ENCODE data around the gene TIMM22. TPM values are rescaled to one million over a fixed set of nuclear protein-coding genes. Genes with fewer than 3 reads are reported as not detected.
"Not testable (repeated sequence)": the region's sequence is repeated elsewhere in the genome, so short reads cannot be mapped to it uniquely, and the experiment has no call there.

TIMM22 gene
- 10 to 100 TPM; 20.9 to 24.0 (median 22.7) TPM for polyA plus RNA-seq (ENCODE audit: low read depth in 6 of 6)

DNA sequence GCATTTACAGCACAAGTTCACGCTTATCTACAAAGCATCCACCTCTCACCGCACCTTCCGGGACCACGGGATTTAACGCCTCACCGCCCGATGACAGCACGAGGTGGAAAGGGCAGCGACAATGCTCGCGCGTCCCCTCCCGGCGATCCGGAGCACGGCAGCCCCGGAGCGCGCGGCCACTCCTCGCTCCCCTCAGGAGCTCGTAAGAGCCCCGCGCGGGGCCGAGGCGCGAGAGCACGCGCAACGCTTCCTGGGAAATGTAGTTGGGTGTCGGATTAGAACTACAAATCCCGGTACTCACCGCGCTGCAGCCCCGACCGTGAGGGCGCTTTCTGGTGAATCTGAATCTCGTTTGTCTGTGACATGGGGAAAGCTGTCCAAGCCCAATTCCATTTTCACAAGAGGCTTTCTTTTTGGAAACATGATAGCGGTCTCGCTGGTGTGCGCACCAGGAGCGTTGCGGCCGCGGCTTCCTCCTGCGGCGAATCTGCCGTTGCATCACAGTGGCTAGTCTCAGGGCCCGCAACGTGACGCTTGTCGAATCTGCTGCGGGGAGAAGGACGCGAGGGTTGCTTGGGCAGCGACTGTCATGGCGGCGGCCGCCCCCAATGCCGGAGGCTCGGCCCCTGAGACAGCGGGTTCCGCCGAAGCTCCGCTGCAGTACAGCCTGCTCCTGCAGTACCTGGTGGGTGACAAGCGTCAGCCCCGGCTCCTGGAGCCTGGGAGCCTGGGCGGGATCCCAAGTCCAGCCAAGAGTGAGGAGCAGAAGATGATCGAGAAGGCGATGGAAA, at the start of gene TIMM22:
TIMM22 (plus strand) TSS at position 576 of the 791 bp plus-strand sequence; CDS start at position 590, 14 bp downstream.
- H3K4me1 Mint-ChIP-seq = peaks cover 13 to 25% (median 17%) of the 10 kb centered on the region in 3 donors
- H3K36me3 Mint-ChIP-seq = peaks cover 6 to 16% of the 10 kb centered on the region in 2 donors
- ATAC-seq (ENCODE audit: low read depth in 2 of 2) = peak; percentile 91 to 92
- peaks cover 10 to 26% (median 12%) of the 10 kb centered on the region in 7 donors for H3K9me3 Mint-ChIP-seq
- peak within 1 kb of the TSS; percentile 98 to 99 (median 98) for H3K4me3 Mint-ChIP-seq
- peak within 1 kb of the TSS; percentile 95 to 99 (median 98) for H3K27ac Mint-ChIP-seq
- DNase-seq = peak; percentile 94
- H3K27me3 Mint-ChIP-seq = no peaks in the 10 kb centered on the region

DNA sequence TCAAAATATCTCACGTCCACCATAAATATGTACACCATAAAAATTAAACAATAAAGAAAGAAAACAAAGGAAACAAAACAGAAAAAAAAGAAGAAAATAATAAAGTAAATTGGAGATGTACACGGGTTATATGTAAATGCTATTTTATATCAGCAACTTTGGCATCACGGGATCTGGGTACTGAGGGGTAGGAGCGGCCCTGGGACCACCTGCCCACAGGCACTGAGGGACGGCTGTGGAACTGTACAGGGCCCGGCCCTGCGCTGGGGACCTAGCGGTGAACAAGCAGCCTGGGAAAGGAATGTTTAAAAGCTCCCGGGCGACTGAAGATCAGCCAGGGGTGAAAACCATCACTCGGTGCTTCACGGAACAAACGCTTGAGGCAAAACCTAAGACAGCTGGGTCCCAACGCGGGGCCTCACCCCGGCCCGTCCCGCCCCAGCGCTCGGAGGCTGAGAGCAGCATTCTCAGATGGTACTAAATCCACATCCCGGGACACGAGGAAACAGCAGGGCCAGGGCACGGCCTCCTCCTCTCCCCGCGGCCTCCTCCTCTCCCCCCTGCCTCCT, 48.6 kb upstream of the TIMM22 start:
- Mint-ChIP-seq H3K4me1 (peaks cover 0 to 4% (median 3%) of the 10 kb centered on the region in 3 donors), H3K4me3 (no peak overlapping the region), H3K9me3 (peaks cover 0 to 4% (median 0%) of the 10 kb centered on the region in 7 donors), H3K27me3 (peaks cover 7 to 26% (median 8%) of the 10 kb centered on the region in 3 donors), H3K36me3 (no peaks in the 10 kb centered on the region), H3K27ac (no peak overlapping the region)
- DNase-seq = no peak
- no peak for ATAC-seq (ENCODE audit: low read depth in 2 of 2)

DNA sequence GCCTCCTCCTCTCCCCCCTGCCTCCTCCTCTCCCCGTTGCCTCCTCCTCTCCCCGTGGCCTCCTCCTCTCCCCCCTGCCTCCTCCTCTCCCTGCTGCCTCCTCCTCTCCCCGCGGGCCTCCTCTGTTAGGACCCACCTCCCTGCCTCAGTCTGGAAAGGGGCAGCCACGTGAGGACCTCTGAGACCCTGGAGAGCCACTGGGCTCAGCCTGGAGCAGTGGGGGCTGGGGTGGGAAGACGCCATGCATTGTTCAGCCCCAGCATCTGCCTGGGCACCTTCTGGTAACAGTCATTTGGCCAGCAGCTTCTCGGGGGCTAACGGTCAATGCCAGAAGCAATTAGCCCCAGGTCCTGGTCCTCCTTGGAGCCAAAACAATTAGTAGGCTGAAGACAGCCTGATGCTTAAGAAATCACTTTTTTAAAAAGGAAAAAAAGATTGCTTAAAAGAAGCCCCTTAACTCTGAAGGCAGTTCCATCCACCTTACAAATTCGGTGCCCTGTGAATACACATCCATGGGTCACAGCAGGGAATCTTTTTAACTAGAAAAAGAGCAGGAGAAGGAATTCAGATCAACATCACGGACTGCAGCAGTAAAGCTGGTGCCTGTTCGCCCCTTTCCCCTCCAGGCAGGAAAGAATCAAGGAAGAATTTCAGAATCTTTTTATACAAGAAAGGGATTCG, 47.2 kb upstream of the TIMM22 start:
- Mint-ChIP-seq H3K9me3 (peaks cover 0 to 4% (median 0%) of the 10 kb centered on the region in 7 donors), H3K27me3 (peaks cover 7 to 29% (median 16%) of the 10 kb centered on the region in 3 donors), H3K4me1 (peaks cover 0 to 4% (median 3%) of the 10 kb centered on the region in 3 donors), H3K36me3 (no peaks in the 10 kb centered on the region), H3K27ac (no peak overlapping the region), H3K4me3 (no peak overlapping the region)
- ATAC-seq (ENCODE audit: low read depth in 2 of 2) (no peak), DNase-seq (no peak)

DNA sequence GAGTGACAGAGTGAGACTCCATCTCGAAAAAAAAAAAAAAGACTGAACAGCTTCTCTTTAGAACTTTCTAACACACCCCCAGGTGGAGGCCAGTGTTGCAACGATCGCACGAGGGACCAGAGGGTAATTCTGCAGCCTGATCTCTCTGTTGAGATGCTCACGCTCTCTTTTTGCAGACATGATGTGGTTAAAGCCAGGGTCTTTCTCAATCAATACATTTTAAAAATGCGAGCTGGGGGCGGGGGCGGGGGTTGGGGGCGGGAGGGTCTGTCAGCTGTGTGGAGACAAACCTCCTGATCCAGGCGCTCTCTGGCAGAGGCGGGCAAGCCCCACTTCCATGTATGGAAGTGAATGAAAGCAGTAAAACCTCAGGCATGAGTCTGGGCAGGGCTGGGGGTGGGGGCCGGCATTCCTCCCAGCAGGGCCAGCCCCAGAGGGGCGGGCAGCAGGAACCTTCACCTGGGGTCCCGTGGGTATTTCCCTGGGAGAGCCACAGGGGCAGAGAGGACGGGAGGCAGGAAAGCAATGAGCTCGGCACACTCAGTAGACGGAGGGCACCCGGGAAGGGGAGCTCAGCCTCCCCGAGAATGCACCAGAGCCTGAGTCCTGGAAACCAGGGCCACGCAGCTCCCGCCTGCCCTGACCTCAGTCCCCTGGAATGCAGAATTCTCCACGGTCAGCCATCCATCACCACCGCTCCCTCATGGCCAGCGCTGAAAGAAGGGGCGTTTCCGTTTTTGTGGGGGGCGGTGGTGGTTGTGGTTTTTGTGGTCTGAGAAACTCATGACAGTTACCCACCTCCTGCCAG, 45.4 kb upstream of the TIMM22 start:
- no peak for DNase-seq
- ATAC-seq (ENCODE audit: low read depth in 2 of 2) = no peak
- Mint-ChIP-seq H3K36me3 (no peaks in the 10 kb centered on the region), H3K27me3 (peaks cover 8 to 37% (median 16%) of the 10 kb centered on the region in 3 donors), H3K9me3 (peaks cover 0 to 4% (median 0%) of the 10 kb centered on the region in 7 donors), H3K4me3 (no peak overlapping the region), H3K27ac (no peak overlapping the region), H3K4me1 (peaks cover 0 to 4% (median 3%) of the 10 kb centered on the region in 3 donors)

DNA sequence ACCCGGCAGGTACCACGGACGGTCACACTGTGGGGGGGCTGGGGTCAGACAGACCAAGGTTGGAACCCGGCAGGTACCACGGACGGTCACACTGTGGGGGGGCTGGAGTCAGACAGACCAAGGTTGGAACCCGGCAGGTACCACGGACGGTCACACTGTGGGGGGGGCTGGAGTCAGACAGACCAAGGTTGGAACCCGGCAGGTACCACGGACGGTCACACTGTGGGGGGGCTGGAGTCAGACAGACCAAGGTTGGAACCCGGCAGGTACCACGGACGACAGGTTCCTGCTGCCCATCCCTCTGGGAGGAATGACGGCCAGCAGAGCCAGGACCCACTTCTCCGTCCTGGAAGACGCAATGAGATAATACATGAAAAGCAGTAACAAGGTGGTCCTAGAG, 44.3 kb upstream of the TIMM22 start:
- peaks cover 8 to 37% (median 17%) of the 10 kb centered on the region in 3 donors for H3K27me3 Mint-ChIP-seq
- H3K27ac Mint-ChIP-seq; DNase-seq; H3K4me3 Mint-ChIP-seq; H3K9me3 Mint-ChIP-seq; H3K36me3 Mint-ChIP-seq; H3K4me1 Mint-ChIP-seq; ATAC-seq (ENCODE audit: low read depth in 2 of 2): not testable (repeated sequence)

GRCh38 chr17:953767-954166, 43.2 kb upstream of the TIMM22 start:
- peaks cover 0 to 4% (median 0%) of the 10 kb centered on the region in 7 donors for H3K9me3 Mint-ChIP-seq
- H3K4me3 Mint-ChIP-seq = no peak overlapping the region
- ATAC-seq (ENCODE audit: low read depth in 2 of 2) = no peak
- no peaks in the 10 kb centered on the region for H3K36me3 Mint-ChIP-seq
- DNase-seq = no peak
- peaks cover 0 to 3% (median 0%) of the 10 kb centered on the region in 3 donors for H3K4me1 Mint-ChIP-seq
- H3K27ac Mint-ChIP-seq = no peak overlapping the region
- H3K27me3 Mint-ChIP-seq = peaks cover 10 to 44% (median 24%) of the 10 kb centered on the region in 3 donors

DNA sequence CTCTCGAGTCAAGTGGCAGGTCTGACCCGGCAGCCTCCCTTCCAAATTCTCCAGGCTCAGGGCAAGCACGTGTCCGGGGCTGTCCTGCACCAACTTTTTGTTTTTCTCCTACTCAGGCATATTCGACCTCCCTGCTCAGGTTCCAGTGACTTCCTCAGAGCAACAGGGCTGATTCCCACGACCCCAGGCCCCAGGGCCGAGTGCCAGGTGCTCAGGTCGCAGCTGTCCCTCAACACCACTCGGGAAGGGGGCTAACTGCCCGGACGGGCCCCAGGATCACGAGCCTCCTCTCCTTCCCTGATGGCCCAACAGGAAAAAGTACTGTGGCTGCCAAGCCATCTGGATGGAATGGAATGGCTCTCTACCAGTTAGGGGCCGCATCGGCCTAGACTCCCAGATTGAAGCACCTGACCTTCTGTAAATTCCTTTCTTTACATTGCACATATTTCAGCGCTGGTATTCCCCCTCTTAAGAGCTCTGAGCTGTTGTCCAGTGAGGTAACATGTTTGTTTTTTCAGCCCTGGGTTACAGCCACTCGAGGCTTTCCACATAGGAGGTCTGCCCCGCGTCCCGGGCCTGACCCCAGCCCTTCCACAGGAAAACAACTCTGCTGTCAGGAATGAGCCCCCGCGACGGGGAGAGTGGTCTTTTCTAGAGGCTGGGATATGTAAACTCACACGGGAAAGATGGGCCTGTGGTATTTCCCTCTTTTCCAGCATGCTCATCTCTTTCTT, 42.3 kb upstream of the TIMM22 start:
- DNase-seq = no peak
- Mint-ChIP-seq H3K27ac (no peak overlapping the region), H3K27me3 (peaks cover 10 to 50% (median 24%) of the 10 kb centered on the region in 3 donors), H3K4me3 (no peak overlapping the region), H3K36me3 (no peaks in the 10 kb centered on the region), H3K9me3 (peaks cover 0 to 4% (median 0%) of the 10 kb centered on the region in 7 donors), H3K4me1 (peaks cover 0 to 3% (median 0%) of the 10 kb centered on the region in 3 donors)
- ATAC-seq (ENCODE audit: low read depth in 2 of 2) = no peak

GRCh38 chr17:956905-957304, 40.0 kb upstream of the TIMM22 start:
- peaks cover 0 to 2% (median 0%) of the 10 kb centered on the region in 7 donors for H3K9me3 Mint-ChIP-seq
- no peaks in the 10 kb centered on the region for H3K4me1 Mint-ChIP-seq
- H3K4me3 Mint-ChIP-seq = no peak overlapping the region
- ATAC-seq (ENCODE audit: low read depth in 2 of 2) = no peak
- peaks cover 19 to 40% (median 24%) of the 10 kb centered on the region in 3 donors for H3K27me3 Mint-ChIP-seq
- DNase-seq = no peak
- no peaks in the 10 kb centered on the region for H3K36me3 Mint-ChIP-seq
- no peak overlapping the region for H3K27ac Mint-ChIP-seq

GRCh38 chr17:957856-958421, 39.0 kb upstream of the TIMM22 start:
- Mint-ChIP-seq H3K4me3 (peak overlapping the region in 1 of 8 donors; percentile 47), H3K27ac (peak overlapping the region in 3 of 6 donors; percentile 32 to 69 (median 57)), H3K9me3 (peaks cover 0 to 2% (median 0%) of the 10 kb centered on the region in 7 donors), H3K4me1 (no peaks in the 10 kb centered on the region), H3K27me3 (peaks cover 20 to 38% (median 20%) of the 10 kb centered on the region in 3 donors), H3K36me3 (no peaks in the 10 kb centered on the region)
- ATAC-seq (ENCODE audit: low read depth in 2 of 2) = no peak
- no peak for DNase-seq

DNA sequence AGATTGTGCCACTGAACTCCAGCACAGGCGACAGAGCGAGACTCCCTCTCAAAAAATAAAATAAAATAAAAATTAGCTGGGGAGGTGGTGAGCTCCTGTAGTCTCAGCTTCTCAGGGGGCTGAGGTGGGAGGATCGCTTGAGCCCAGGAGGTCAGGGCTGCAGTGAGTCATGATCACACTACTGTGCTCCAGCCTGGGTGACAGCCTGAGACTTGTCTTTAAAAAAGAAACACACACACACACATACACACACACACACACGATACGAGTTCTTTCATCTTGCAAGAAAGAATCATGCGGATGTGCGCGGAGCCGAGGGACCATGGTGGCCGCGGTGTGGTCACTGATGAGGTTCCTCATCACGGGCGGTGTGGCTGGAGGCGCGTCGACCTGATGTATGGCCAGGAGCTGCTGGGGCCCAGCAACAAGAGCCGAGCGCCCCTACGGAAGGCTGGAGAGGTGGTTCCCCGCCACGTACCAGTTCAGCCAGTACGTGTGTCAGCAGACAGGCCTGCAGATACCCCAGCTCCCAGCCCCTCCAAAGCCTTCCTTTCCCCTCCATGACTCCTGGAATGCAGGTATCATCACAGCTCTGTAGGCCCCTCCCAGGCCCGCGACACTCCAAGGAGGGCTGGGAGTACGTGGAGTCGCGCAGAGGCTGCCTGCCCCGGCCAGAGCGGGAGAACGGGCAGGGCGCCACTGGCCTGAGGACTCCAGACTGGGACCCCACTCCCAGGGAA, 38.0 kb upstream of the TIMM22 start:
- Mint-ChIP-seq H3K4me1 (no peaks in the 10 kb centered on the region), H3K27ac (no peak overlapping the region), H3K27me3 (peaks cover 16 to 37% (median 20%) of the 10 kb centered on the region in 3 donors), H3K36me3 (no peaks in the 10 kb centered on the region), H3K4me3 (no peak overlapping the region), H3K9me3 (peaks cover 0 to 2% (median 0%) of the 10 kb centered on the region in 7 donors)
- ATAC-seq (ENCODE audit: low read depth in 2 of 2) = no peak
- DNase-seq = no peak

DNA sequence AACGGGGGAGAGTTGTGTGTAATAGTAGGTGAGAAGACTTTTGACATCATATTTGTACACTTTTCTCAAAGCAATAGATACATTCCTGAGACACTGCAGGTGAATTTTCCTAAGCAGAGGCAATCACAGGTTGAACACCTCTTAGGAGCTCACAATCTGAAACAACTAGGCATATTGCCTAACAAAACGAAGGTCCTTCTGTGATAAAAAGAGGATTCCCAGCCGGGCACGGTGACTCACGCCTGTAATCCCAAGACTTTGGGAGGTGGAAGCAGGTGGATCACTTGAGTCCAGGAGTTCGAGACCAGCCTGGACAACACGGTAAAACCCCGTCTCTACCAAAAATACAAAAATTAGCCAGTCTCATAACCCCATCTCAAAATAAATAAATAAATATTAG, 34.8 kb upstream of the TIMM22 start:
- DNase-seq (no peak), ATAC-seq (ENCODE audit: low read depth in 2 of 2) (no peak)
- H3K9me3 Mint-ChIP-seq = no peaks in the 10 kb centered on the region
- H3K27me3 Mint-ChIP-seq = peaks cover 16 to 36% (median 22%) of the 10 kb centered on the region in 3 donors
- peak overlapping the region in 1 of 6 donors; percentile 60 for H3K27ac Mint-ChIP-seq
- H3K36me3 Mint-ChIP-seq = no peaks in the 10 kb centered on the region
- H3K4me3 Mint-ChIP-seq = no peak overlapping the region
- no peaks in the 10 kb centered on the region for H3K4me1 Mint-ChIP-seq
